AG04450 (cell line): ENCODE data around the gene UBE2B. TPM values are rescaled to one million over a fixed set of nuclear protein-coding genes. Genes with fewer than 3 reads are reported as not detected.
A peak's percentile ranks its signal among the peaks of the same experiment; 100 is the strongest.

Experiments
- CTCF ChIA-PET: fragments of 300-600, 350-600 bp; formaldehyde crosslinking; extraction: SDS; loops from one replicate; lab custom pipeline; 2022; ENCODE audit warnings: antibody characterized with exemption, inconsistent platforms; lab: Charles Lee
- POLR2A ChIA-PET: fragments of 350-600 bp; formaldehyde crosslinking; extraction: SDS; loops from one replicate; lab custom pipeline; 2021; ENCODE audit warnings: antibody characterized with exemption, inconsistent platforms; lab: Yijun Ruan, JAX
- DNase-seq: peaks from one replicate; pipeline ENCODE4 v3.0.0-alpha.2; 2011; ENCODE audit warnings: low read depth, low spot score
- H3K27ac ChIP-seq: one replicate; pipeline ENCODE4 v1.5.1; 2012; ENCODE audit warnings: low read depth, low read length, control low read depth
- H3K27me3 ChIP-seq: one replicate; pipeline ENCODE4 v1.6.0; 2012; ENCODE audit warnings: low read length; ENCODE audit not compliant: control insufficient read depth, insufficient read depth
- H3K4me3 ChIP-seq: 2 replicates; pipeline ENCODE4 v1.5.1; 2011; ENCODE audit warnings: mild to moderate bottlenecking, low read depth, low read length, control low read depth
- H3K9me3 ChIP-seq: 2 replicates; pipeline ENCODE4 v1.5.1; 2012; ENCODE audit warnings: low read length; ENCODE audit not compliant: control insufficient read depth, insufficient read depth
- polyA plus RNA-seq: library from polyadenylated mRNA; depleted of rRNA; stranded (reverse); fragments of >200 nt; gene quantifications from 2 replicates; pipeline ENCODE4 v1.2.3, GENCODE V29; 2011; rRNA removed
- TF ChIP-seq, protein P1 (sequence below): IDR thresholded peaks from 2 replicates; pipeline ENCODE4 v1.5.1; 2011; ENCODE audit warnings: low read depth, low read length, control low read depth, inconsistent platforms

Gene UBE2B
- polyA plus RNA-seq, 1 experiment, result 99.2 TPM

DNA sequence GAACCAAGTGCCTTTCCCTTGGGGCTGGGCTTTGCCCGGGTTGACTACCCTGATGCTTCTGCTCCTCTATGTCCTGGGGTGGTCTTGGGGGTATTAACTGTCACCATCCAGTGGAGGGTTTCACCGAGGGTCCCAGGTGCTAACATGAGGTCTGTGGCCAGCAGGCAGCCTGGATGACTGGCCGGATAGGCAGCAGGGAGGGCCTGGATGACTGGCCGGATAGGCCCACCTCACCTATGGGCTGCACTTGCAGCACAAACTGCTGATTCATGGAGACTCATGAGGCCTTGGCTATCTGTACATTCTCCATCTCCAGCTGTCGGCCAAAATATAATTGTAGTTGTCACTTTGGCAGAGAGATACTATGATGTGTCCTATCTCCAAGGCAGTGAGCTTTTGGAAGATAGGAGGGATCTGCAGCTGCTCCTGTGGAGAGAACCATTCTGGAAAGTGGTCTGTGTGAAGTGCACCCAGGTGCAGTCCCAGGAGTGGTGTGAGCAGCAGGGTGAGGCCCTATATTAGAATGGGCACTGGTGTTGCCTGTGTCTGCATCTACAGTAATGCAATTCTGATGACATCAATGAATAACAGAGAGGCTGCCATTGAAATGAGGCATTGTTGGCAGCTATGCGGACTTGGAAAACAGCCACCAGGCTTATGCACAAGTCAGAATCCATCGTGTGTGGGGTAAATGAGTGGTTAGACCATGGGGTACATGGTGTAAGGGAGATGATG is 66.6 kb downstream of the UBE2B start:
- TF ChIP-seq, protein P1, sequence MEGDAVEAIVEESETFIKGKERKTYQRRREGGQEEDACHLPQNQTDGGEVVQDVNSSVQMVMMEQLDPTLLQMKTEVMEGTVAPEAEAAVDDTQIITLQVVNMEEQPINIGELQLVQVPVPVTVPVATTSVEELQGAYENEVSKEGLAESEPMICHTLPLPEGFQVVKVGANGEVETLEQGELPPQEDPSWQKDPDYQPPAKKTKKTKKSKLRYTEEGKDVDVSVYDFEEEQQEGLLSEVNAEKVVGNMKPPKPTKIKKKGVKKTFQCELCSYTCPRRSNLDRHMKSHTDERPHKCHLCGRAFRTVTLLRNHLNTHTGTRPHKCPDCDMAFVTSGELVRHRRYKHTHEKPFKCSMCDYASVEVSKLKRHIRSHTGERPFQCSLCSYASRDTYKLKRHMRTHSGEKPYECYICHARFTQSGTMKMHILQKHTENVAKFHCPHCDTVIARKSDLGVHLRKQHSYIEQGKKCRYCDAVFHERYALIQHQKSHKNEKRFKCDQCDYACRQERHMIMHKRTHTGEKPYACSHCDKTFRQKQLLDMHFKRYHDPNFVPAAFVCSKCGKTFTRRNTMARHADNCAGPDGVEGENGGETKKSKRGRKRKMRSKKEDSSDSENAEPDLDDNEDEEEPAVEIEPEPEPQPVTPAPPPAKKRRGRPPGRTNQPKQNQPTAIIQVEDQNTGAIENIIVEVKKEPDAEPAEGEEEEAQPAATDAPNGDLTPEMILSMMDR, result no peak
- no peaks in the 10 kb centered on the region for H3K27me3 ChIP-seq
- no peaks in the 10 kb centered on the region for H3K9me3 ChIP-seq
- H3K4me3 ChIP-seq, result no peak overlapping the region
- ChIA-PET POLR2A (no interaction called here), CTCF (interaction anchor here (1.0 kb wide), 1 partner anchor 149 kb away, joined by 4 read pairs; no protein-coding TSS in a partner anchor)
- peak overlapping the region; percentile 97 for H3K27ac ChIP-seq
- no peak for DNase-seq

- H3K9me3 ChIP-seq, result no peaks in the 10 kb centered on the region
- no peak overlapping the region for H3K4me3 ChIP-seq
- CTCF ChIA-PET, result interaction anchor here (1.0 kb wide), 1 partner anchor 148 kb away, joined by 4 read pairs; no protein-coding TSS in a partner anchor
- no peaks in the 10 kb centered on the region for H3K27me3 ChIP-seq
- no peak for DNase-seq
- peak overlapping the region; percentile 97 for H3K27ac ChIP-seq
- TF ChIP-seq, protein P1, result no peak
- POLR2A ChIA-PET, result no interaction called here
These were observed 67.4 kb downstream of the UBE2B start for GRCh38 chr5:134438721-134439123.

- ChIA-PET CTCF (interaction anchor here (0.6 kb wide), 1 partner anchor 47 kb away, joined by 4 read pairs; no protein-coding TSS in a partner anchor), POLR2A (no interaction called here)
- Histone ChIP-seq H3K9me3 (no peaks in the 10 kb centered on the region), H3K4me3 (no peak overlapping the region), H3K27ac (peak overlapping the region; percentile 97), H3K27me3 (no peaks in the 10 kb centered on the region)
- TF ChIP-seq, protein P1, result no peak
- DNase-seq, result peak; percentile 89
These were observed 67.9 kb downstream of the UBE2B start for GRCh38 chr5:134439210-134439654.

DNA sequence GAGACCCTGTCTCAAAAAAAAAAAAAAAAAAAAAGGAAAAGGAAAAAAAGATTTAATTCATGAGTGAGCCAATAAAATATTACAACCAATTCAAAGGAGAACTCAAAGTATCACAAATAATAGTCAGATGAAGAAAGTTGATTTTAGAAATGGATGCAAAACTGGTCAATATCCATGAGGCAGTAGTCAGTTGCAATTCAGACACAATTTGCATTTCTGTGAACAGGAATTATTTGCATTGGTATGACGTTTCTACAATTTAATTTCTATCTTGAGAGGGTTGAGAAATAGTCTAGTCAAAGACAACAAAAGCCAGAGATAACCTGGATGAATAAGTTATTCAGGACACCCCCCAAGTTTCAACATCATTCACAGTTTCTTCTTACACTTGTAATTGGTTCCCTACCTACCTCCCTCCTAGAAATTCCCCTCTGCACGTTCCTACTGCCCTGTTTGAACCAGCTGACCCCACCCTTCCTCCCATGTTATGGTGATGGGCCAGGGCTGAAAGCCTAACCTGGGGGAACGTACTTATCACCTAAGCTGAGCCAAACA is 68.9 kb downstream of the UBE2B start:
- no peak overlapping the region for H3K4me3 ChIP-seq
- H3K27ac ChIP-seq, result no peak overlapping the region
- peaks cover 6% of the 10 kb centered on the region; the same call in 1 of the 2 replicates for H3K9me3 ChIP-seq
- no peaks in the 10 kb centered on the region for H3K27me3 ChIP-seq
- TF ChIP-seq, protein P1, result no peak
- POLR2A ChIA-PET, result no interaction called here
- DNase-seq, result no peak
- CTCF ChIA-PET, result interaction anchor here (0.6 to 1.0 kb wide), 3 partner anchors 26 to 147 kb away, joined by 3 to 4 read pairs (median 4); no protein-coding TSS in a partner anchor

Other genes with a start within 250 kb of the UBE2B start
- 725 and 1,036 TPM in 2 replicates for gene SKP1, start 194.6 kb upstream of the UBE2B start, polyA plus RNA-seq
- 175 and 252 TPM in 2 replicates for gene PPP2CA, start 145.5 kb upstream of the UBE2B start, polyA plus RNA-seq
- gene CDKL3, start 4.4 kb upstream of the UBE2B start, polyA plus RNA-seq, result 2.1 and 3.7 TPM in 2 replicates
- gene CDKN2AIPNL, start 40.3 kb downstream of the UBE2B start, polyA plus RNA-seq, result 16.7 and 20.8 TPM in 2 replicates
- 12.4 and 13.2 TPM in 2 replicates for gene JADE2, start 154.1 kb downstream of the UBE2B start, polyA plus RNA-seq